ENCODE results near the gene VSTM2B.

The VSTM2B gene

DNA sequence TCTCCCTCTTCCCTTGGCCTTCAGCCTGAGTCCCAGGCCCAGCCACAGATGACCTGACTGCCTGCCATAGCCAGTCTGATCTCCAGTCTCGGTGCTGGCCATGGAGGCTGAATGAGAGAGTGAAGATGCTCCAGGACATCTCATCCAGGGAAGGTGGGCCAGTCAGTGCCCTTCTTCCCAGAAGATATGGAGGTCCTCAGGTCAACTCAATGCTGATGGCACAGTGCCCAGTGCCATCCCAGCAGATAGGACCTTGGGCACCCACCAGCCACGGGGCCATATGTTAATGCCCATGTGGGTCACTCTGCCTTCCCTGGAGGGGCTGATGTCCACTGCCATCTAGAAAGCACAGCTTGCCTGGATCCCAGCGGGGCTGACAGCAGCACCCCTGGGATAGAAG is 7.2 kb downstream of the VSTM2B start:
- FAIRE-seq (no peak), DNase-seq (ENCODE audit: insufficient read length, low spot score) (no peak)
- TF ChIP-seq, protein P1, sequence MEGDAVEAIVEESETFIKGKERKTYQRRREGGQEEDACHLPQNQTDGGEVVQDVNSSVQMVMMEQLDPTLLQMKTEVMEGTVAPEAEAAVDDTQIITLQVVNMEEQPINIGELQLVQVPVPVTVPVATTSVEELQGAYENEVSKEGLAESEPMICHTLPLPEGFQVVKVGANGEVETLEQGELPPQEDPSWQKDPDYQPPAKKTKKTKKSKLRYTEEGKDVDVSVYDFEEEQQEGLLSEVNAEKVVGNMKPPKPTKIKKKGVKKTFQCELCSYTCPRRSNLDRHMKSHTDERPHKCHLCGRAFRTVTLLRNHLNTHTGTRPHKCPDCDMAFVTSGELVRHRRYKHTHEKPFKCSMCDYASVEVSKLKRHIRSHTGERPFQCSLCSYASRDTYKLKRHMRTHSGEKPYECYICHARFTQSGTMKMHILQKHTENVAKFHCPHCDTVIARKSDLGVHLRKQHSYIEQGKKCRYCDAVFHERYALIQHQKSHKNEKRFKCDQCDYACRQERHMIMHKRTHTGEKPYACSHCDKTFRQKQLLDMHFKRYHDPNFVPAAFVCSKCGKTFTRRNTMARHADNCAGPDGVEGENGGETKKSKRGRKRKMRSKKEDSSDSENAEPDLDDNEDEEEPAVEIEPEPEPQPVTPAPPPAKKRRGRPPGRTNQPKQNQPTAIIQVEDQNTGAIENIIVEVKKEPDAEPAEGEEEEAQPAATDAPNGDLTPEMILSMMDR (IDR thresholded peaks at IDR 0.05; ENCODE audit: insufficient read depth, missing control alignments): no peak

DNA sequence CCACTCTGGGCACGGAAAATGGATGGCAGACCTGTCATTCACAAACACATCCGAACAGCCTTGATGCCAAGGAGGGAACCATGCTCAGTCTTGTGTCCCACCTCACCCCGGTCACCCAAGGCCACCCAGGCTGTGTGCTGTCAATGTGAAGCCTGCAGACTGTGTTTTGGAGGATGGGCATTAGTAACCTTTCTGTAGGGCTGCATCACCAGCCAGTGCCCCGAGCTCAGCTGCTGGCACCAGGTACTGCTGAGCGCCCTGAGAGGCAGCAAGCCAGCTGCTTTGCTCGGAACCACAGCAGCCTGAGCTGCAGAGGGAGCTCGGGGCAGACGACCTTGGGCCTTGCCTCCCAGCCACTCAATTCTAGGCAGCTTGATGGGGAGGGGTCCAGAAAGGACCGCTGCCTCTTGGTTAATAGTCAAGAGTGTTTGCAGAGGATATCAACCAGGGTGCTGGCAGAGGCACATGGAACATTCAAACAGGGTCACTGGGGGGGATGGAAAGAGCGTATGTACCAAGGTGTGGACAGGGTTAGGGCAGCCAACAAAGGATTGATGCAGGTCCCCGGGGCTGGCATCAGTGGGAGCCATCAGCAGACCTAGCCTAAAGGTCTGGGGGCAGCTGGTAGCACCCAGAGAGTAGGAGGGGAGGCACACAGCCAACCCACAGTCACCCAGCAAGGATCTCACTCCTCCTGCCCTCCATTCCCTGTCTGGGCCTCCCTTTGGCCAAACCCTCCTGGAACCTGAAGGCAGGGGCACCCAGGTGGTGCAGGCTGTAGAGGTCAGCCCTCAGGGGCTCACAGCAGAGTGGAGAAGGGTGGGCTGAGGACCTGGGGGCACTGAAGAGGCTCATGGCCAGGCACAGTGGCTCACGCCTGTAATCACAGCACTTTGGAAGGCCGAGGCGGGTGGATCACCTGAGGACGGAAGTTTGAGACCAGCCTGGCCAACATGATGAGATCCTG is 8.1 kb downstream of the VSTM2B start:
- FAIRE-seq: no peak
- TF ChIP-seq, protein P1 (IDR thresholded peaks at IDR 0.05; ENCODE audit: insufficient read depth, missing control alignments): no peak
- DNase-seq (ENCODE audit: insufficient read length, low spot score): no peak

DNA sequence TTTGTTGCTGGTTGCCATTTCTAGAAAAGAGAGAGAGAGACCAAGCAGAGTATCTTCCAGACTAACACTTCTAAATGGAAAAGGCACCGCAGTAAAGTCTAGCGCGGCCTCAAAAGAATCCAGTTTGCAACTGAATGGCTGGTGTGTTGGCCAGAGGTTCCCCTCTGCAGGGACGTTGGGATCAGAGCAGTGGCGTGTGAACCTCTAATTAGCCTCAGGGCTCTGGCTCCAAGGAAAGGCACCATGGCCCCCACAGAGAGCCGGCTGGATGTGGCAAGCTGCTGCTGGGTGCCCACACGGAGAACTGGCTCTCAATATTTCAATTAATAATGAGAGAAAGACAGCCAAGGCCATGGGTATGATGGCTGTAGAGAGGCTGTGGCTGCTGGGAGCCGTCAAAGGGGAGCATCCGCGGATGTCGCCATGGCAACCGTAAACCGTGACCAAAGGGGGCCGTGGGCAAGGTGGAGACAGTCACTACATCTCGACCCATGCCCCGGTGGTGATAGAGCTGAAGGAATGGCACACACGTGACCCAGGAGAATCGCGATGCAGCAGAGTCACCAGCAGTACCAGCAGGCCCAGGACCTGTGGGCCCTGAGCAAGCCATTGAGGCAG is 9.5 kb downstream of the VSTM2B start:
- no peak for FAIRE-seq
- no peak for DNase-seq (ENCODE audit: insufficient read length, low spot score)
- TF ChIP-seq, protein P1 (IDR thresholded peaks at IDR 0.05; ENCODE audit: insufficient read depth, missing control alignments): no peak

DNA sequence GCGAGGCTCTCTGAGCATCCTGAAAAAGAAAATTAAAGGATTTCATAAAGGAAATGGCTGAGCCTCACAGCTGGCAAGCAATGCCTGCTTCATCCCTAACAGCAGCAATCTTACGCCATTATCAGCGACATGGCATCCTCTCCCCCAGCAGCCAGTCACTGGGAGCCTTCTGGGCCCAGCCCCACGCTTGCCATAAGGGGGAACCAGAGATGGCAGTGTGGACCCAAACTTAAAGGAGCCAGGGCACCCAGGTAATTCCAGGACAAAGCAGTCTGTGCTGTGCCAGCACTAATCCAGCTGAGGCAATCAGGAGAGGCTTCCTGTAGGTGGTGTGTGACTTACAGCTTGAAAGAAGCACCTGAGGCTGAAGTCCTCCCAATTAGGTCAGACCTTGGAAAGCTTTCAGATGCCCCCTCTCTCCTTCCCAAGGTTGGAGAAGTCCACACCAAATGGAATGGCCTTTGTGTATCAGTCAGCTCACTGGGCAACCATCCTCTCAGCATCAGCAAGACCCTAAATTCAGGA is 10.3 kb downstream of the VSTM2B start:
- FAIRE-seq (no peak), DNase-seq (ENCODE audit: insufficient read length, low spot score) (no peak)
- TF ChIP-seq, protein P1 (IDR thresholded peaks at IDR 0.05; ENCODE audit: insufficient read depth, missing control alignments): no peak

DNA sequence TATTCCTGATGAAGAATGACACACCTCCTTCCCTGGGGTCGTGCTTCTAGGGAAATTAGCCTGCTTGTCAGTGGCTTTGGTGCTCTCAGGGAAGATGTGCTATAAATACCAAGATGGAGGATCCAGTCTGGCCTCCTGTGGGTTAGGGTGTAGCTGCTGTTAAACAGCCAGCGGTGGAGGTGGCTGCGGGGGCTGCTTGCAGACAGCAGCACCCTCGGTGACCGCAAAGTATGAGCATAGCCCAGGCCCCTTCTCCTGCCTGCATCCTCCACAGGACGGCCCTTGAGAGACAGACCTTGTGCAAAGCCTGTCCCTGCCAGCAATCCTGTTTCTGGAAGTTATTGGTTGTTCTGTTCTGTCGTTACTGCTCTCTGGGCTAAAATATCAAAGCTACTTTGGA is 11.4 kb downstream of the VSTM2B start:
- TF ChIP-seq, protein P1 (IDR thresholded peaks at IDR 0.05; ENCODE audit: insufficient read depth, missing control alignments): no peak
- DNase-seq (ENCODE audit: insufficient read length, low spot score) (no peak), FAIRE-seq (no peak)

DNA sequence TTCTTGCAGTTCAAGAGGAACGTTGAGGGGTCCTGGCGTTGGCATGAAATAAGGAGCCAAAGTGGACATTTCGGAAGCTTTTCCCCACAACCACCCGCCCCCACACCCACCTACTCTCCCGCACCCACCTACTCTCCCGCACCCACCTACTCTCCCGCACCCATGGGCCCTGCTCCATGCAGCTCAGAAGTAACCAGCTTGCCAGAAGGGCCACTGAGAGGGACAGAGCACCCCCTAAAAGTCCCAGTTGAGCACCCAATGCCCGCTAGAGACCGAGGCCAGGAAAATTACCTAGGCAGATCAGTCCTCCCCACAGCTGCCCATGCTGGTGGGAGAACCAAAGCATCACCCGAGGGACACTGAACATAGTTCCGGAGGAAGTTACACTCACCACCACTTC is 11.8 kb downstream of the VSTM2B start:
- TF ChIP-seq, protein P1 (IDR thresholded peaks at IDR 0.05; ENCODE audit: insufficient read depth, missing control alignments): no peak
- DNase-seq (ENCODE audit: insufficient read length, low spot score): no peak
- no peak for FAIRE-seq
